ENCODE data around the gene GPR65.

The GPR65 gene

DNA sequence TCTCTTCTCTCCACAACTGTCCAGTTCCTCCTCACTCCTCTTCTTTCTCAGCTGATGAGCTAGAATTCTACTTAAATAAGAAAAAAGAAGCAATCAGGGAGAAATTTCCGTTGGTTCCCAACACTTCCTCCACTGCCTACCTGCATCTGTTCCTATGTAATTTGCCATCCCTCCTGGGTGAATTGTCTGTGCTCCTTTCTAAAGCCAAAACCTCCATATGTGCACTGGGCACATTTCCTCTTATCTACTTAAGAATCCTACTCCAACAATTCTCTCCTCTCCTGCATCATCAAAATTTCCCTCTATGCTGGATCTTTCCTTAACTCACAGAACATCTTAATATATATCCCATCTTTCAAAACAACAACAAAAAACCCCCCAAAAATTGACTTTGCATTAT lies 35.2 kb downstream of the GPR65 start:
- TF ChIP-seq, protein P1, sequence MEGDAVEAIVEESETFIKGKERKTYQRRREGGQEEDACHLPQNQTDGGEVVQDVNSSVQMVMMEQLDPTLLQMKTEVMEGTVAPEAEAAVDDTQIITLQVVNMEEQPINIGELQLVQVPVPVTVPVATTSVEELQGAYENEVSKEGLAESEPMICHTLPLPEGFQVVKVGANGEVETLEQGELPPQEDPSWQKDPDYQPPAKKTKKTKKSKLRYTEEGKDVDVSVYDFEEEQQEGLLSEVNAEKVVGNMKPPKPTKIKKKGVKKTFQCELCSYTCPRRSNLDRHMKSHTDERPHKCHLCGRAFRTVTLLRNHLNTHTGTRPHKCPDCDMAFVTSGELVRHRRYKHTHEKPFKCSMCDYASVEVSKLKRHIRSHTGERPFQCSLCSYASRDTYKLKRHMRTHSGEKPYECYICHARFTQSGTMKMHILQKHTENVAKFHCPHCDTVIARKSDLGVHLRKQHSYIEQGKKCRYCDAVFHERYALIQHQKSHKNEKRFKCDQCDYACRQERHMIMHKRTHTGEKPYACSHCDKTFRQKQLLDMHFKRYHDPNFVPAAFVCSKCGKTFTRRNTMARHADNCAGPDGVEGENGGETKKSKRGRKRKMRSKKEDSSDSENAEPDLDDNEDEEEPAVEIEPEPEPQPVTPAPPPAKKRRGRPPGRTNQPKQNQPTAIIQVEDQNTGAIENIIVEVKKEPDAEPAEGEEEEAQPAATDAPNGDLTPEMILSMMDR (IDR thresholded peaks at IDR 0.05; ENCODE audit: borderline replicate concordance, control extremely low read depth, extremely low read depth, insufficient read depth, missing control alignments) = no peak
- in situ Hi-C loops (cut with MboI; ENCODE audit: low sequenced_read_pairs, unreplicated experiment) = no loop called here
- DNase-seq (ENCODE audit: low spot score) = no peak

DNA sequence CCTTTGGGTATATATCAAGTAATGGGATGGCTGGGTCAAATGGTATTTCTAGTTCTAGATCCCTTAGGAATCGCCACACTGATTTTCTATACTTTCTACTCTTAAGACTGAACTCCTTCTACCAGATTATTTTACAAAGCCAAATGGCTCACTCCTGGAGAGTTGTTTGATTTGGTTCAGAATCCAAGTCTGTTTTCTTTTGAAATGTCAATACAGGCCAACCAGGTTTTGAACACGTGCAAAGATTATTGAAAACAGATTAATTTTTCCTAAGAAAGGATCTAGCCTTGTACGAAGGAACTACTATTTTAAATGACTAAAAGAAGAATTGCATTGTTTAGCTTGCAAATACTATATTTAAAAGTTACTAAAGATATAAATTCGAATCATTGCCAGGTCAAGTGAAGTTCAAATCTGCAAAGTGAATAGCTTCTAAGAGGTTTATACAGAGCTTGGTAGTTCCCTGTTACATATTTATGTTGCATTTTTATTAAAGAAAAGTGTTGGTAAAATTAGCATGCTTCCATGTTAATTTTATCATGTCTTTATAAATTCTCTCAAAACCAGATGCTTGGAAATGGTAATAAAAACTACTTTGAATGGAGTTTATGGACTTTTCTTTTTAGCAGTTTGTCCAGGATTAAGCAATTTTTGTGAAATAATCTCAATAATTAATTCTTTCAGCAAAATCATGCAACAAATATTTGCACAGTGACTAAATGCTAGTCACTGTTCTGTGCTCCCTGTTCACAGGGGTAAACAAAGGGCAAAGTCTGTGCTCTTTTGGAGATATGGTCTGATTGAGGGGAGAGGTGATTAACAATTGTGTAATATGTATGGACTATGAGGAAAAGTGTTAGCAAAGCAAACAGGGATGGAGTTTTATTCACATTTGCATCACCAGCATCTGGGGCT lies 38.9 kb downstream of the GPR65 start:
- DNase-seq (ENCODE audit: low spot score) = no peak
- TF ChIP-seq, protein P1 (IDR thresholded peaks at IDR 0.05; ENCODE audit: borderline replicate concordance, control extremely low read depth, extremely low read depth, insufficient read depth, missing control alignments) = no peak
- in situ Hi-C loops (cut with MboI; ENCODE audit: low sequenced_read_pairs, unreplicated experiment) = no loop called here

DNA sequence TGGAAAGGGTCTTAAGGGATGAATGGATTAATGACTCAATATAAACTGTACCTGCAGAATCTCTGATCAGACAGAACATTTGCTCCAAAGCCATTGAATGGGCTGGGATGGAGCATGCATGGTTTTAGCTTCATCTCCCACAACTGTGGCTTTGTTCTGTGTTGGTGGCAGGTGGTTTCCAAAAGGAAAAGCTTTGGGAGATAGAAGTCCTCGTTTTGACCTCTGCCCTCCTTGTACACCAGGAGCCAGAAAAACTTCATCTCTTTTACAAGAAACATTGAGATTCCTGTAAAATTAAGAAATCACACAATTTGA lies 39.5 kb downstream of the GPR65 start:
- in situ Hi-C loops (cut with MboI; ENCODE audit: low sequenced_read_pairs, unreplicated experiment) = no loop called here
- DNase-seq (ENCODE audit: low spot score) = no peak
- TF ChIP-seq, protein P1 (IDR thresholded peaks at IDR 0.05; ENCODE audit: borderline replicate concordance, control extremely low read depth, extremely low read depth, insufficient read depth, missing control alignments) = no peak

DNA sequence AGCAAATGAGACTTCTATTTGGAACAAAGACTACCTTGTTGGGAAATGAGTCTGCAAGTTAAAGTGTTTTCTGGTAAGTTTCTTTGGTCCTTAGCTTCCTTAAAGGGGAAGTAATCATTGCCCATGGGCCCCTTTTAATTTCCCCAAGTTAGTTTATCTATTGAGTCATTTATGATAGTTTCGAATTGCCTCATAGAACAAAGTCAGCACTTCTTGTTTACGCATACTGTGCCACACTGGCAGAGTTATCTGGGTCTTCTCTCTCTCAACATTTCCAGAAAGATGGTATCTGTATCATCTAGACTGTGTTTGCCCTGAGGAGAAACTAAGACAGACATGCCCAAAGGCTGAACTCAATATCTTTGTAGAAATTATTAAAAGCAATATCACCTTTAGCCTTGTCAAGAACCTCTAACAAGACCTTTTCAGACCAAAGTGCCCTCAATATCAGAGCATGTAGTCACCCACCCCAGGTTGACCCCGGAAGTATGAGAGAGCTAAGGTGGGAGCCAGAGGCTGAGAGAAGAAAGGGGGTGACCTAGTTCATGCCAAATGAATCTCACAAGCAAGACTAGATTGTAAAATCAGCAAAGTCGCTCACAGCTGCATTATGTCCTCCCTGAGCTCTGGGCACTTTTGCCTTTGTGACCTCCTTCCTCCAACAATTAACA lies 40.0 kb downstream of the GPR65 start:
- TF ChIP-seq, protein P1 (IDR thresholded peaks at IDR 0.05; ENCODE audit: borderline replicate concordance, control extremely low read depth, extremely low read depth, insufficient read depth, missing control alignments) = no peak

DNA sequence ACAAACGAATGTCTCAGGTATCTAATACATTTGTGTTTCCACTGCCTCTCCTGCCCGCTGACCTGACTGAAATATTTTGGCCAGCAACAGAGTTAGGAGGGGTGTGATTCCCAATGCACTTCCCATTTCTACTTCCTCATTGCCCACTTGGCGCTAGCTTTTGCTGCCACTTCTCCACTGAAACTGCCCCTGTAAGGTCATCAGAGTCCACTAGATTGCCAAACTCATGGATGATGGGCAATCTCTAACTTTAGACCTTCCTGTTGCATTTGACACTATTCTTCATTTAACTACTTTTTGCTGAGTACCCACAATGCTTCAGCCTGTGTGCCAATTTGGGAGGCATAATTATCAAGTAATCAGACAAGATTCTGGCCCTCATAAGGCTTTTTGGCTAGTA lies 40.8 kb downstream of the GPR65 start:
- no peak for DNase-seq (ENCODE audit: low spot score)
- TF ChIP-seq, protein P1 (IDR thresholded peaks at IDR 0.05; ENCODE audit: borderline replicate concordance, control extremely low read depth, extremely low read depth, insufficient read depth, missing control alignments) = no peak
- in situ Hi-C loops (cut with MboI; ENCODE audit: low sequenced_read_pairs, unreplicated experiment) = no loop called here

More for the DNA sequence above, 40.0 kb downstream of the GPR65 start:
- no peak for DNase-seq (ENCODE audit: low spot score)
- in situ Hi-C loops (cut with MboI; ENCODE audit: low sequenced_read_pairs, unreplicated experiment) = no loop called here

GRCh38 chr14:88048351-88048750 lies 43.4 kb downstream of the GPR65 start:
- in situ Hi-C loops (cut with MboI; ENCODE audit: low sequenced_read_pairs, unreplicated experiment) = no loop called here
- no peak for DNase-seq (ENCODE audit: low spot score)
- TF ChIP-seq, protein P1 (IDR thresholded peaks at IDR 0.05; ENCODE audit: borderline replicate concordance, control extremely low read depth, extremely low read depth, insufficient read depth, missing control alignments) = no peak

Data from GM13976 (cell line).